Measurements from ENCODE around the gene RHOT1.

RHOT1 gene

DNA sequence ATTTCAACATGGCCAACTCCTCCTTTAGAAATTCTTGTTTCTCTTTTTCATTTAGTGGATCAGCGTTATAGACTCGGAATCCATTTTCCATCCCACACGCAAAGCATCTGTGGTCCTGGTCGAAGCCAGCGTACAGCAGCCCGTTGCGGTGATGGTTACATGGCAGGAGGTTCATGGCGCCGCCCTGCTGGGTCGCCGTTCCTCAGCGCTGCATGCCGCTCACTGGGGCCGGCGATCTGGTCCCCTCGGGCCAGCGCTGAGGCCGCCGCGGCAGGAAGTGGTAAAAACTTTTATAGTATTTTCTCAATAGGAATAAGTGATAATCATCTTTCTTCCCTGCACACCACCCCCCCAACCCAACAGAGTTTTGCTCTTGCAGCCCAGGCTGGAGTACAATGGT lies 29.9 kb upstream of the RHOT1 start:
- TF ChIP-seq, protein P1, sequence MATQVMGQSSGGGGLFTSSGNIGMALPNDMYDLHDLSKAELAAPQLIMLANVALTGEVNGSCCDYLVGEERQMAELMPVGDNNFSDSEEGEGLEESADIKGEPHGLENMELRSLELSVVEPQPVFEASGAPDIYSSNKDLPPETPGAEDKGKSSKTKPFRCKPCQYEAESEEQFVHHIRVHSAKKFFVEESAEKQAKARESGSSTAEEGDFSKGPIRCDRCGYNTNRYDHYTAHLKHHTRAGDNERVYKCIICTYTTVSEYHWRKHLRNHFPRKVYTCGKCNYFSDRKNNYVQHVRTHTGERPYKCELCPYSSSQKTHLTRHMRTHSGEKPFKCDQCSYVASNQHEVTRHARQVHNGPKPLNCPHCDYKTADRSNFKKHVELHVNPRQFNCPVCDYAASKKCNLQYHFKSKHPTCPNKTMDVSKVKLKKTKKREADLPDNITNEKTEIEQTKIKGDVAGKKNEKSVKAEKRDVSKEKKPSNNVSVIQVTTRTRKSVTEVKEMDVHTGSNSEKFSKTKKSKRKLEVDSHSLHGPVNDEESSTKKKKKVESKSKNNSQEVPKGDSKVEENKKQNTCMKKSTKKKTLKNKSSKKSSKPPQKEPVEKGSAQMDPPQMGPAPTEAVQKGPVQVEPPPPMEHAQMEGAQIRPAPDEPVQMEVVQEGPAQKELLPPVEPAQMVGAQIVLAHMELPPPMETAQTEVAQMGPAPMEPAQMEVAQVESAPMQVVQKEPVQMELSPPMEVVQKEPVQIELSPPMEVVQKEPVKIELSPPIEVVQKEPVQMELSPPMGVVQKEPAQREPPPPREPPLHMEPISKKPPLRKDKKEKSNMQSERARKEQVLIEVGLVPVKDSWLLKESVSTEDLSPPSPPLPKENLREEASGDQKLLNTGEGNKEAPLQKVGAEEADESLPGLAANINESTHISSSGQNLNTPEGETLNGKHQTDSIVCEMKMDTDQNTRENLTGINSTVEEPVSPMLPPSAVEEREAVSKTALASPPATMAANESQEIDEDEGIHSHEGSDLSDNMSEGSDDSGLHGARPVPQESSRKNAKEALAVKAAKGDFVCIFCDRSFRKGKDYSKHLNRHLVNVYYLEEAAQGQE (IDR thresholded peaks at IDR 0.05; ENCODE audit: insufficient read depth in 1 of 2, low read depth in 2 of 2, low read length in 2 of 2), result no peak
- TF ChIP-seq POLR2AphosphoS5 (IDR thresholded peaks at IDR 0.05; ENCODE audit: low read depth, low read length), result no peak
- no peak for TF ChIP-seq SIN3A (IDR thresholded peaks at IDR 0.05; ENCODE audit: borderline replicate concordance, insufficient read depth, low read length)
- no peak for TF ChIP-seq FOXP2 (optimal IDR thresholded peaks at IDR 0.05; ENCODE audit: borderline replicate concordance, extremely low read depth, extremely low read length, insufficient read depth)
- no peak for TF ChIP-seq TAF1 (IDR thresholded peaks at IDR 0.05; ENCODE audit: borderline replicate concordance, insufficient read depth, low read length)

DNA sequence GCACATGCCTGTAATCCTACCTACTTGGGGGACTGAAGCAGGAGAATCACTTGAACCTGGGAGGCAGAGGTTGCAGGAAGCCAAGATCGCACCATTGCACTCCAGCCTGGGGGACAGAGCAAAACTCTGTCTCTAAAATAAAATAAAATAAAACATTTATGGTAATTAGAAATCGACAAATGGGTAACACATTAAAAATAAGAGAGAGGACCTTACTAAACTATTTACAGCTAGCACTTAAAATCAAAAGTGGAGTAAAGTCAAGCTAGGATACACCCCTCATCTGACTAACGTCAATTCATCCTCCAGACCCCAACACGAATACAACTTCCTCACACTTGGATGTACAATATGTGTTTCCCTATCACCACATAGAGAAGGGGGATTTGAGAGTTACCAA lies 27.8 kb upstream of the RHOT1 start:
- no peak for TF ChIP-seq TAF1 (IDR thresholded peaks at IDR 0.05; ENCODE audit: borderline replicate concordance, insufficient read depth, low read length)

DNA sequence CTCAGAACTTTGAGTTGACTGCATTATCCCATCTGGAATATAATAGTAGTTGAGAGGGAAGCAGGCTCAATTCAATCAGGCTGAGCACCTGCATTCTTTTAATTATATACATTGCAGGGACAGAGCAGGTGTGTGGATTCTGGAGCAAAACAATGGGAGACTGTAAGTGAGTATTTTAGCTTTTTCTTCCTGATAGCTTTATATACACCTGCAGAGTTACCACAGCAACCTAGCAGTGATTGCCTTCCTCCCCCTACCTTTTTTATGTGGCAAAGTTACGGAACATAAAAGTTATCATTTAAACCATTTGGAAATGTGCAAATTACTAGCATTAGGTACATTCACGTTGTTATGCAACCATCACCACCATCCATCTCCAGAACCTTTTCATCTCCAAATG lies 25.4 kb upstream of the RHOT1 start:
- no peak for TF ChIP-seq TAF1 (IDR thresholded peaks at IDR 0.05; ENCODE audit: borderline replicate concordance, insufficient read depth, low read length)
- TF ChIP-seq SIN3A (IDR thresholded peaks at IDR 0.05; ENCODE audit: borderline replicate concordance, insufficient read depth, low read length), result no peak
- TF ChIP-seq, protein P1 (IDR thresholded peaks at IDR 0.05; ENCODE audit: insufficient read depth in 1 of 2, low read depth in 2 of 2, low read length in 2 of 2), result no peak
- TF ChIP-seq POLR2AphosphoS5 (IDR thresholded peaks at IDR 0.05; ENCODE audit: low read depth, low read length), result no peak
- TF ChIP-seq FOXP2 (optimal IDR thresholded peaks at IDR 0.05; ENCODE audit: borderline replicate concordance, extremely low read depth, extremely low read length, insufficient read depth), result no peak

DNA sequence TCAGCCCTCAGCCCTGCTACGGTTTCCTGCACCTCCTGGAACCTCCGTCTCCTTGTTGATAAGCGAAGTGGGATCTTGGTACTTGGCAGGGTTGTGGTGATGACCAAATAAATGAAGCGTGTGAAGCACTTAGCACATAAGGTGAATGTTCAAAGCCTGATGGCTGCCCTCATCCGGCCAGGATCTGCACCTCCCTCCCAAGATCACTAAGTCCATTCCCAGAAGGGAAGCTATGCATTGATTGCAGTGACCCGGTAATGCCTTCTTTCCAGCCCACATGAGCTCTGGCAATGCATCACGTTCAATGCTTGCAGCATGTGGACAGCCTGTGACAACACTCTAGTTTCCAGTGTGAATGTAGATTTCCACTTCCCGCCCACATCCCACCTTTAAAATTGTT lies 24.9 kb upstream of the RHOT1 start:
- TF ChIP-seq SIN3A (IDR thresholded peaks at IDR 0.05; ENCODE audit: borderline replicate concordance, insufficient read depth, low read length) (no peak), POLR2AphosphoS5 (IDR thresholded peaks at IDR 0.05; ENCODE audit: low read depth, low read length) (no peak), FOXP2 (optimal IDR thresholded peaks at IDR 0.05; ENCODE audit: borderline replicate concordance, extremely low read depth, extremely low read length, insufficient read depth) (no peak), TAF1 (IDR thresholded peaks at IDR 0.05; ENCODE audit: borderline replicate concordance, insufficient read depth, low read length) (no peak)
- TF ChIP-seq, protein P1 (IDR thresholded peaks at IDR 0.05; ENCODE audit: insufficient read depth in 1 of 2, low read depth in 2 of 2, low read length in 2 of 2), result no peak

DNA sequence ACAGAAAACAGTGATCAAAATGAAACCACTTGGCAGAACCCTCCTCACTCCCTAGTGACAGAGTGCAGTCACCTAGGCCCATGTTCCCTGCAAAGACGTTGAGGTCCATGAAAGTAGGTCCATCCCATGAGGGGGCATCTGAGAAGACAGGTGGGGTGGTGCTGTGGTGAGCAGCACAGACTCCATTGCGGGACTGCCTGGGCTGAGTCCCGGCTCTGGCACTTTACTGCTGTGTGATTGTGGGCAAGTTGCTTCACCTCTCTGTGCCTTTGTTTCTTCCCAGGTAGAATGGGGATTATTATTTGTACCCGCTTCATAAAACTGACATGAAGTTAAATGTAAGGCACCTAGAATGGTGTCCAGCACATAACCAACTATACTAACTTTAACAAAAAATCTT lies 23.5 kb upstream of the RHOT1 start:
- TF ChIP-seq TAF1 (IDR thresholded peaks at IDR 0.05; ENCODE audit: borderline replicate concordance, insufficient read depth, low read length) (no peak), FOXP2 (optimal IDR thresholded peaks at IDR 0.05; ENCODE audit: borderline replicate concordance, extremely low read depth, extremely low read length, insufficient read depth) (no peak), SIN3A (IDR thresholded peaks at IDR 0.05; ENCODE audit: borderline replicate concordance, insufficient read depth, low read length) (no peak), POLR2AphosphoS5 (IDR thresholded peaks at IDR 0.05; ENCODE audit: low read depth, low read length) (no peak)
- TF ChIP-seq, protein P1 (IDR thresholded peaks at IDR 0.05; ENCODE audit: insufficient read depth in 1 of 2, low read depth in 2 of 2, low read length in 2 of 2), result no peak

Data from PFSK-1 (cell line).